Stimulated activated CD4-positive, alpha-beta T cell treated with anti-CD3 and anti-CD28 coated beads, Interleukin-1b, Interleukin-23, amount 100 ng/mL, for 24 hours (primary cell): ENCODE measurements around the gene CAMTA1.
A peak's percentile ranks its signal among the peaks of the same experiment; 100 is the strongest.
"Not testable (repeated sequence)": the region's sequence is repeated elsewhere in the genome, so short reads cannot be mapped to it uniquely, and the experiment has no call there.

ENCODE experiments used
- DNase-seq, 4 experiments: peaks; one replicate each; pipeline ENCODE4 v3.0.0-alpha.2; 2020; ENCODE audit warnings: low read depth in 4 of 4, low spot score in 1 of 4

The CAMTA1 gene

GRCh38 chr1:7689307-7689706 is 904.1 kb downstream of the CAMTA1 start:
- DNase-seq: not testable (repeated sequence)

DNA sequence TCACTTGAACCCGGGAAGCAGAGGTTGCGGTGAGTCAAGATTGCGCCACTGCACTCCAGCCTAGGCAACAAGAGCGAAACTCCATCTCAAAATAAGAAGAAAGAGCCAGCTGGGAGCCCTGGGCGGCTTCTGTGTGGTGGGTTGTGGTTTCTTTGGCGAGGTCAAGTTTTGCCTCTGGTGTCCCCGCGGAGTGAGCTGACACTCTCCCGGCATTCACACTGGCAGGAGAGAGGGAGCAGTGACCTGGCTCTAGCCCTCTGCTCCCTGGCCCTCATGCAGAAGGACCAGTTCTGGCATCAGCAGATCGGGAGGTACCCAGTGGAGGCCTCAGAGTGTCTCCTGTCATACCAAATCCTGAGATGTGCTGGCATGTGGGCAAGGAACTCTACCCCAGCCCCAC is 904.8 kb downstream of the CAMTA1 start:
- DNase-seq: no peak

GRCh38 chr1:7690496-7691182 is 905.4 kb downstream of the CAMTA1 start:
- DNase-seq: no peak

DNA sequence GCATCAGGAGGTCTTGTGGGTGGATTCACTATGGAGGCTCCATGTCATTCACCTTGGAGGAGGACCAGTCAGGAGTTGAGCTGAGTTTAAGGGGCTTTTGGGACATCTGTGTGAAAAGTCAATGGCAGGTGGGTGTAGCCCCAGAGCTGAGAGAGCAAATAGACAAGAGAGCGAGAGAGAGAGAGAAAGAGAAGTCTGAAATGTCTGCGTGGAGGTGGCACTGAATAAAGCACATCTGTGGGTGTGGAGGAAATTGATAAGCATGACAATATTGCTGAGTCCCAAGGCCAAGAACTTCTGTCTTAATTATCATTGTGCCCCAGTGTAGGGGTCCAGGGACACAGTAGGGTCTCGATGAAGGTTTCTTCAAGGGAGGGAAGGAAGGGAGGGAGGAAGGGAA is 906.3 kb downstream of the CAMTA1 start:
- DNase-seq: no peak

- DNase-seq: no peak
These were observed 906.8 kb downstream of the CAMTA1 start for GRCh38 chr1:7692005-7692404.

- DNase-seq: not testable (repeated sequence)
These were observed 907.8 kb downstream of the CAMTA1 start for GRCh38 chr1:7693037-7693436.

- no peak for DNase-seq
These were observed 908.4 kb downstream of the CAMTA1 start for GRCh38 chr1:7693662-7694061.

- DNase-seq: no peak
These were observed 909.6 kb downstream of the CAMTA1 start for GRCh38 chr1:7694600-7695496.

DNA sequence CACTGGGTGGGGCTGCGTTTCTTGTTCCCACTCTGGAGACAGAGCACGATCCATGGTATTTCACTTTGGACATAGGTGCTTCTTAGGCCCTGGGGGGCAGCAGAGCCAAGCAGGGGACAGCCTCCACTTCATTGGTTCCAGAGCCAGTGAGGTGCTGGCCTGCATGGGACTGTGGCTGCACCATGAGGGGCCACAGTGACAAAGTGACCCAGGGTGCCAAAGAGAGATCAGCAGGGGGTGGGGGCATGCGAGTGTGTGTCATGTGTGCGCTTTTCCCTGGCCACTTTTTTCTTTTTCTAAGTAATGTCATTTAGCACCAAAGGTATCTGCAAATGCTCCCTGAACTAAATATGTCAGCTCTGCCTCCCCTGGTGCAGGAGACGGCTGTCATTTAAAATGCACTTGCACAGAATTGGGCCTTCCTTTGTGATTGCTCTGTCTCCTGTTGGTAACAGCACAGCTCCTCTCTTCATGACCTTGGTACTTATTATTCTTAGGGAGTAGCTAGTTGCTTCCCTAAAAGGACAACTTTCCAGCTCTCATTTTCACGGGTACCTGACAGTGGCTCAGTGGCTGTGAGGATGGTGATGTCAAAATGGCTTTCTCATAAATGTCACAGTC is 910.4 kb downstream of the CAMTA1 start:
- DNase-seq: no peak

DNA sequence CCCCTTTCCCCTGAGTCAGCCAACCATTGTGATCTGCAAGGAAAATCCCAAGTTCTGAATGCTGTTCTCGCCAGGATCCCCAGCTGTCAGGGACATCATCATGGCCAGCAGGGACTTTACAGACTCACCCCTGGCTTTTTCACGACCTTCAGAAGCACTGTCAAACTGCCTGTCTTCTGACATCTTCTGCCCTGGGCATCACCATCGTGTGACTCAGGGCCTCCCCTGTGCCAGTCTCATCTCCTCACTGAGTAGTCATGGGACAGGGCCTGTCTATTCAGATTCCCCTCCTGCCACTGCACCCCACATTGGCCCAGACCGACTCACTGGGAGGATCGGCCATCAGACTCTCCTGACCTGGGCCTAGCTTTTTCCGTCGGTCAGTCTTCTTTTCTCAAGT is 913.4 kb downstream of the CAMTA1 start:
- DNase-seq: no peak

- no peak for DNase-seq
These were observed 917.1 kb downstream of the CAMTA1 start for GRCh38 chr1:7702365-7702764.

- no peak for DNase-seq
These were observed 918.3 kb downstream of the CAMTA1 start for GRCh38 chr1:7703321-7704213.

GRCh38 chr1:7704214-7705047 is 919.2 kb downstream of the CAMTA1 start:
- peak; percentile 76 to 92 (median 88) for DNase-seq

- no peak for DNase-seq
These were observed 920.0 kb downstream of the CAMTA1 start for GRCh38 chr1:7705048-7705907.

- no peak for DNase-seq
These were observed 920.6 kb downstream of the CAMTA1 start for GRCh38 chr1:7705908-7706216.

DNA sequence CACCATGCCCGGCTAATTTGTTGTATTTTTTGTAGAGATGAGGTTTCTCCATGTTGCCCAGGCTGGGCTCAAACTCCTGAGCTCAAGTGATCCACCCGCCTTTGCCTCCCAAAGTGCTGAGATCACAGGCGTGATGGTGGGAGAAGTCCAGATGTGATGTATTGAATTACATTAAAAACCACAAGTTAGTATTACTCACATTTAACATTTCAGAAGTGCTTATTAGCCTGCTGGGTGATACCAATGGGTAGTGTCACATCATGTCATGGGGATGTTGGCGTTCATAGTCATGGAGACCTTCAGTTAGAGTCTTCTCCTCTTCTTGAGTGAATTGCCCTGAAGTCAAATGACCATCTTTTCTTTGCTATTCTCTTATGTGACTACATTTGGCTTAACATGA is 922.3 kb downstream of the CAMTA1 start:
- no peak for DNase-seq

GRCh38 chr1:7708065-7708464 is 922.8 kb downstream of the CAMTA1 start:
- not testable (repeated sequence) for DNase-seq

DNA sequence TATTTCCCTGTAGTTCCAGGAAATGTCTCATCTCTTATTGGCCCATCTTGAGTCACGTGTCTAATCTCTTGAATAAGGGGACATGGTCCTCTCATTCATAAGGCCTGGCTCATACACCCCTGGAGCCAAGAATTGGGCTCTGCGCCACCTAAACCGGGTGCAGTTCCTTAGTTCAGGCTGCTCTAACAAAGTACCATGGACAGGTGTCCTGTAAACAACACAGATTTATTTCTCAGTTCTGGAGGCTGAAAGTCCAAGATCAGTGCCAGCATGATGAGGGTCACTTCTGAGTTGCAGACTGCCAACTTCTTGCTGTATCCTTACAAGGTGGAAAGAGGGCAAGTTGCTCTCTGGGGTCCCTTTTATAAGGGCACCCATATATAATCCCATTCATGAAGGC is 925.6 kb downstream of the CAMTA1 start:
- DNase-seq: no peak

GRCh38 chr1:7712731-7713323 is 927.6 kb downstream of the CAMTA1 start:
- no peak for DNase-seq
